Large intestine (tissue), 3 donors: ENCODE data around the gene ADARB1. TPM values are rescaled to one million over a fixed set of nuclear protein-coding genes. Genes with fewer than 3 reads are reported as not detected.

ENCODE experiments used
- DNase-seq, 2 donors: peaks; one replicate each; pipeline versions ENCODE4 v3.0.0 to v3.0.0-alpha.2; 2013
- H3K27ac ChIP-seq: one replicate; pipeline ENCODE4 v1.5.1; 2013; ENCODE audit warnings: low read length
- H3K27me3 ChIP-seq: 2 replicates; pipeline ENCODE4 v1.6.1; 2013; ENCODE audit warnings: low read length; ENCODE audit not compliant: control insufficient read depth, insufficient read depth
- H3K36me3 ChIP-seq: 2 replicates; pipeline ENCODE4 v1.6.1; 2013; ENCODE audit warnings: low read length; ENCODE audit not compliant: control insufficient read depth, insufficient read depth
- H3K4me1 ChIP-seq: one replicate; pipeline ENCODE4 v1.6.1; 2013; ENCODE audit warnings: low read length; ENCODE audit not compliant: control insufficient read depth, insufficient read depth
- H3K4me3 ChIP-seq: one replicate; pipeline ENCODE4 v1.5.1; 2013; ENCODE audit warnings: low read length
- H3K9me3 ChIP-seq: one replicate; pipeline ENCODE4 v1.6.1; 2013; ENCODE audit warnings: mild to moderate bottlenecking, low read depth, low read length, moderate library complexity; ENCODE audit not compliant: control insufficient read depth
- WGBS: methylation state at CpG from one replicate; pipeline ENCODE4 v1.1.5; 2013; ENCODE audit warnings: low lambda C conversion rate; ENCODE audit not compliant: insufficient coverage; 5-methylcytosine and 5-hydroxymethylcytosine counted together
- polyA plus RNA-seq: library from polyadenylated mRNA; unstranded; fragments of 120-200 nt; gene quantifications from one replicate; pipeline ENCODE4 v1.2.1, GENCODE V29; 2013

ADARB1 gene
- polyA plus RNA-seq, 1 donor, result 12.1 TPM

DNA sequence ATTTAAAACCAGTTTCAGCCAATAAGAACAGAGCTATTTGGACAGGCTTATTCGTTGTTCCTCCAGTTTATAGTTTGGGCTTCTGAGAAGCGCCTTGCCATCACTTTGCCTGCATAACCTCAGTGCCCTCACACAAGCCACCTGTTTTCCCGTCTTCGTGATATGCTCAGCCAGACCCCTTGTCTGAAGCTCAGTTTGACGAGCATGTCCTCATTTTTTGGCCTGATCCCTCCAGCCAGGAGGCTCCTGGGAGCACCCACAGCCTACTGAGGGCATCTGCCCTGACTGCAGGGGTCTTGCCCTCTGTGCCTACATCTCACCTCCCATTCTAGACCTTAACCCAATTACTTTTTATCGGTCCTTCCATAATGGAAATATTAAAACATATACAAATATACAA, 95.3 kb downstream of the ADARB1 start:
- Histone ChIP-seq H3K9me3 (no peaks in the 10 kb centered on the region), H3K4me3 (no peak overlapping the region), H3K4me1 (no peaks in the 10 kb centered on the region), H3K36me3 (no peaks in the 10 kb centered on the region), H3K27ac (no peak overlapping the region), H3K27me3 (no peaks in the 10 kb centered on the region)
- 88% methylated on average over 2 of the region's 6 CpGs for WGBS
- no peak for DNase-seq

- H3K9me3 ChIP-seq, result no peaks in the 10 kb centered on the region
- H3K27ac ChIP-seq, result no peak overlapping the region
- no peak for DNase-seq
- no peaks in the 10 kb centered on the region for H3K4me1 ChIP-seq
- WGBS, result no CpG with 5 or more reads among the region's 8 CpGs
- H3K27me3 ChIP-seq, result no peaks in the 10 kb centered on the region
- H3K36me3 ChIP-seq, result peaks cover under 1% of the 10 kb centered on the region
- H3K4me3 ChIP-seq, result no peak overlapping the region
Observed at GRCh38 chr21:45170987-45171386, 96.6 kb downstream of the ADARB1 start.

DNA sequence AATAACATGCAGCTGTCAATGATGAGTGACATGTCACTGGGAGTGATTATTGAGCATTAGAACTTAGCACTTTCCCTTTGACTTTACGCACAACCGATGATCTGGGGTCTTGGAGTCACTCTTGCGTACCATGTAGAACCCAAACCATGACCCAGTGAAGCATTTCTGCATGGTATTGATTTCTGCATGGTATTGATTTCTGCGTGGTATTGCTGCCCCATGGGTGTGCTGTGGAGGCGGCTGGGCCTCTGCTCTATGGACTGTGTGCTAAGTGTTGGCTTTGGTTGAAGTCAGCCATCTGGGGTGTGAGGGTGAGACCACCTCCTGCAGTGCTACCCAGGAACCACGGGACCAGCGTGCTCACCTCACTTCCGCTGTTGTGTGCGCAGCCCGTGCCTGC, 98.0 kb downstream of the ADARB1 start:
- no peak overlapping the region for H3K4me3 ChIP-seq
- DNase-seq, result no peak
- H3K4me1 ChIP-seq, result no peaks in the 10 kb centered on the region
- H3K27me3 ChIP-seq, result no peaks in the 10 kb centered on the region
- no CpG with 5 or more reads among the region's 10 CpGs for WGBS
- H3K36me3 ChIP-seq, result peaks cover 7% of the 10 kb centered on the region
- no peaks in the 10 kb centered on the region for H3K9me3 ChIP-seq
- H3K27ac ChIP-seq, result no peak overlapping the region

- no CpG with 5 or more reads among the region's 12 CpGs for WGBS
- Histone ChIP-seq H3K27me3 (no peaks in the 10 kb centered on the region), H3K4me1 (no peaks in the 10 kb centered on the region), H3K36me3 (peaks cover 9% of the 10 kb centered on the region), H3K9me3 (no peaks in the 10 kb centered on the region), H3K27ac (no peak overlapping the region), H3K4me3 (no peak overlapping the region)
- no peak for DNase-seq
Observed at GRCh38 chr21:45175326-45176095, 101.1 kb downstream of the ADARB1 start.

GRCh38 chr21:45176141-45176540, 101.8 kb downstream of the ADARB1 start:
- no CpG with 5 or more reads among the region's 16 CpGs for WGBS

GRCh38 chr21:45177039-45177438, 102.7 kb downstream of the ADARB1 start:
- no CpG with 5 or more reads among the region's 6 CpGs for WGBS

More at GRCh38 chr21:45176141-45176540, 101.8 kb downstream of the ADARB1 start:
- Histone ChIP-seq H3K4me3 (no peak overlapping the region), H3K9me3 (no peaks in the 10 kb centered on the region), H3K4me1 (no peaks in the 10 kb centered on the region), H3K27me3 (no peaks in the 10 kb centered on the region), H3K36me3 (peaks cover 9% of the 10 kb centered on the region), H3K27ac (no peak overlapping the region)
- DNase-seq, result no peak

DNA sequence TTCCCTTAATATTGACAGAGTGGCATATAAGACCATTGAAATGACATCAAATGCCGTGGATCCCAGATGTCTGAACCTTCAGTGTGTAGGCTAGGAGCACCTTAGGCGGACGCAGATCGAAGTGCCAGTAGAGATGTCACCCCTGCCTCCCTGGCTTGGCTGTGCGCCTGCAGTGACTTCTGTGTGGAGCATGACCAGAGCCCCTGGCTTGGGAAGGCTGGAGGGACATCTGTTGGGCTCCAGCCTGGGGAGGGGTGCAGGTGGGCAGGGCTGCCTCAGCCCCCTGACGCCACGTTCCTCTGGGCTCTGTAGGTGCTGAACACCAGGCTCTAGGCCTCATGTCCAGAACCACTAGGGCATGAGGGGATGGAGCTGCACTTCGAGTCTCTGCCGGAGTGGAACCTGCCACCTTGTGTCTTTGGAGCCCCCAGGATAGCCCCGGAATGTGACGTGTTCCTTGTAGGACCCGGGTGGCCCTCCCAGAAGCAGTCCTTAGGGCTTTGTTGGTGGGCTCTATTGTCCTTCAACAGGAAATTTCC, 103.8 kb downstream of the ADARB1 start:
- Histone ChIP-seq H3K9me3 (no peaks in the 10 kb centered on the region), H3K36me3 (peaks cover 9% of the 10 kb centered on the region), H3K27me3 (no peaks in the 10 kb centered on the region), H3K4me1 (no peaks in the 10 kb centered on the region), H3K27ac (no peak overlapping the region), H3K4me3 (no peak overlapping the region)
- DNase-seq, result no peak
- WGBS, result no CpG with 5 or more reads among the region's 12 CpGs

More at GRCh38 chr21:45177039-45177438, 102.7 kb downstream of the ADARB1 start:
- H3K4me1 ChIP-seq, result no peaks in the 10 kb centered on the region
- peaks cover 9% of the 10 kb centered on the region for H3K36me3 ChIP-seq
- H3K4me3 ChIP-seq, result no peak overlapping the region
- no peak overlapping the region for H3K27ac ChIP-seq
- DNase-seq, result no peak
- no peaks in the 10 kb centered on the region for H3K9me3 ChIP-seq
- H3K27me3 ChIP-seq, result no peaks in the 10 kb centered on the region

DNA sequence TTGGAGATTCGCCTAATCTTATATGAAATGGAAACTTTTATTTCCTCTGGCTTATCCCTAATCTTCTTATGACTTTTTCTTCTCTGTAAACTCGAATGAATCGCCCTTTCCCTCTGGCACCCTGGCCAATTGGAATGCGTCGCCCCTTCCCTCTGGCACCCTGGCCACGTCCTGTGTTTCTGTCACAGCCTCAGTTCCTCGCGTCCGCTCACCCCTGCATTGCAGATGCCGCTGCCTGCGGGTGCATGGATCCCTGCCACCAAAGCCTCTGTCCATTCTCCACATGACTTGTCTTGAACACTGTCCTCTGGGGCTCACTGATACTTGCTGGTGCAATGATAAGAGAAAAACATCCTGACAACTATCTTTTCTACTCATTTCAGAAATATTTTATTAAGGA, 104.6 kb downstream of the ADARB1 start:
- H3K36me3 ChIP-seq, result peaks cover 9% of the 10 kb centered on the region

DNA sequence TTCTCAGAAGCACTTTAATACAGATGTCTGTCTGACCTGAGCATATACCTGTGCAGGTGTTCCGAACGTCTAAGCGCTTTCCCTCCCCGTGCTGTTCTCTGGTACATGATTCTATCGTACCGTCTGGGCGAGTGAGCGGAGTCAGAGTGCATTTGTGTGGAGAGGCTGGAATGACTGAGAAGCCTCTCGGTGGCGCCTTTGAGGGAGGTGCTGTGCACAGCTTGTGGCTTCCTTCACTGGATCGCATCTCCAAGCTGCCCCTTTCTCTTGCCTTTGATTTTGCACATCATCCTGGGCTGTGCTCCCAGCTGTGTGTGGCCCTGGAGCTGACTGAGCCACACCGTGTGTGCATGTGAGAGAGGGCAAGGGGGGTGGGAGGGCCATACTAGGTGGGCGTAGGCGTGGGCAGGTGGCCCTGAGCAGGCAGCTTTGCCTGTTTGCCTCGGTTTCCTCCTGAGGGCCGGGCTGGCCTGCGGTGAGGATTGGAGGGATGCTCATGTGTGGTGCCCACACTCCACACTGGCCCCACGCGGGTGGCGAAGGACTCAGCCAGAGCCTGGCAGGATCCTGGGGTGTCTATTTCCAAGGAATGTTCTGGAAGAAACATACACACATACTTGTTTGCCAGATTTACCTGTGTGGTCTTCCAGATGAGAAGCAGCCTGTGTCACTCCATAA, 105.3 kb downstream of the ADARB1 start:
- Histone ChIP-seq H3K36me3 (peaks cover 9% of the 10 kb centered on the region), H3K27me3 (no peaks in the 10 kb centered on the region), H3K4me3 (no peak overlapping the region), H3K4me1 (no peaks in the 10 kb centered on the region), H3K27ac (no peak overlapping the region), H3K9me3 (no peaks in the 10 kb centered on the region)
- no peak for DNase-seq
- WGBS, result no CpG with 5 or more reads among the region's 20 CpGs

More for the DNA sequence above, 104.6 kb downstream of the ADARB1 start:
- Histone ChIP-seq H3K4me3 (no peak overlapping the region), H3K4me1 (no peaks in the 10 kb centered on the region), H3K27me3 (no peaks in the 10 kb centered on the region), H3K27ac (no peak overlapping the region), H3K9me3 (no peaks in the 10 kb centered on the region)
- 90% methylated on average over 2 of the region's 11 CpGs for WGBS
- DNase-seq, result no peak

- H3K4me3 ChIP-seq, result no peak overlapping the region
- DNase-seq, result no peak
- no peaks in the 10 kb centered on the region for H3K9me3 ChIP-seq
- 100% methylated on average over 1 of the region's 11 CpGs for WGBS
- no peaks in the 10 kb centered on the region for H3K4me1 ChIP-seq
- peaks cover 14% of the 10 kb centered on the region for H3K36me3 ChIP-seq
- H3K27ac ChIP-seq, result no peak overlapping the region
- no peaks in the 10 kb centered on the region for H3K27me3 ChIP-seq
Observed at GRCh38 chr21:45180246-45180599, 105.8 kb downstream of the ADARB1 start.
